K562 (cell line): ENCODE results near the gene SDSL. TPM values are rescaled to one million over a fixed set of nuclear protein-coding genes. Genes with fewer than 3 reads are reported as not detected.

ENCODE experiments used
- ATF2 ChIP-seq: sonication (generic); formaldehyde crosslinking; IDR thresholded peaks from 2 replicates; pipeline ENCODE4 v1.8.1; 2022; ENCODE audit warnings: missing genetic modification reagents
- CHD2 ChIP-seq: IDR thresholded peaks from 2 replicates; pipeline ENCODE4 v1.6.1; 2011; ENCODE audit warnings: low read depth, low read length
- EZH2 ChIP-seq: IDR thresholded peaks from 2 replicates; pipeline ENCODE4 v1.6.1; 2012; ENCODE audit warnings: low read depth, mild to moderate bottlenecking, inconsistent platforms, low read length, borderline replicate concordance
- KDM1A ChIP-seq, 2 experiments: fragments of 450-650 bp; IDR thresholded peaks; 2 replicates each; pipeline ENCODE4 v1.6.1; 2016; ENCODE audit warnings: mild to moderate bottlenecking in 2 of 2
- MIER1 ChIP-seq: fragments of 450-650 bp; IDR thresholded peaks from 2 replicates; pipeline ENCODE4 v1.6.1; 2016; ENCODE audit warnings: antibody characterized with exemption, mild to moderate bottlenecking, low read depth
- PRMT5 ChIP-seq: sonication (generic); formaldehyde crosslinking; IDR thresholded peaks from 2 replicates; pipeline ENCODE4 v1.5.0; 2020; ENCODE audit warnings: missing genetic modification reagents
- RCOR1 ChIP-seq, 2 experiments: IDR thresholded peaks; 2 replicates each; pipeline ENCODE4 v1.6.1; 2012; ENCODE audit warnings: low read depth in 2 of 2, low read length in 2 of 2, borderline replicate concordance in 1 of 2, improper control_type of control experiment in 1 of 2
- RNF2 ChIP-seq: sonication (generic); IDR thresholded peaks from 2 replicates; pipeline ENCODE4 v1.6.1; 2016
- SIN3A ChIP-seq, 2 experiments: fragments of 150-350 bp in 1 of 2; IDR thresholded peaks; 2 replicates each; pipeline ENCODE4 v1.6.1; 2011 to 2016; ENCODE audit warnings: borderline replicate concordance in 2 of 2, low read depth in 2 of 2, low read length in 2 of 2, mild to moderate bottlenecking in 2 of 2, moderate library complexity in 2 of 2; ENCODE audit not compliant: control insufficient read depth in 1 of 2
- SMAD4 ChIP-seq: fragments of 250-450 bp; sonication (Bioruptor Pico); conservative IDR thresholded peaks from 2 replicates; pipeline ENCODE4 v1.8.0; 2021; ENCODE audit warnings: inconsistent platforms, mild to moderate bottlenecking, moderate library complexity
- XRCC5 ChIP-seq: fragments of 200-400 bp; formaldehyde crosslinking; IDR thresholded peaks from 2 replicates; pipeline ENCODE4 v1.6.1; 2017; ENCODE audit warnings: low read depth, mild to moderate bottlenecking, low read length
- ZC3H4 ChIP-seq: sonication (generic); formaldehyde crosslinking; IDR thresholded peaks from 2 replicates; pipeline ENCODE4 v1.9.0; 2021; ENCODE audit warnings: missing genetic modification reagents, borderline replicate concordance
- ZKSCAN3 ChIP-seq: fragments of 250-450 bp; sonication (Bioruptor Pico); IDR thresholded peaks from 2 replicates; pipeline ENCODE4 v1.4.0; 2020
- ZNF224 ChIP-seq: sonication (generic); formaldehyde crosslinking; IDR thresholded peaks from 2 replicates; pipeline ENCODE4 v1.8.0; 2022; ENCODE audit warnings: mild to moderate bottlenecking, missing genetic modification reagents
- ZNF263 ChIP-seq: sonication (generic); formaldehyde crosslinking; IDR thresholded peaks from 2 replicates; pipeline ENCODE4 v1.8.0; 2022; ENCODE audit warnings: mild to moderate bottlenecking, missing genetic modification reagents, borderline replicate concordance
- ZNF511 ChIP-seq: sonication (generic); formaldehyde crosslinking; IDR thresholded peaks from 2 replicates; pipeline ENCODE4 v1.8.0; 2022; ENCODE audit warnings: mild to moderate bottlenecking, missing genetic modification reagents
- polyA plus RNA-seq, 8 experiments: library from polyadenylated mRNA; depleted of rRNA in 4 of 8; stranded (reverse) in 5 of 8; unstranded in 3 of 8; fragments of >200 nt; fragmentation: Nextera tagmentation in 2 of 8; fragmentation: Illumina TruSeq in 1 of 8; extraction: Ambion mirVana in 2 of 8; extraction: Trizol in 1 of 8; gene quantifications; 2 replicates each; pipeline versions ENCODE4 v1.2.1 to v1.2.3, GENCODE V29; 2011 to 2014; ENCODE audit warnings: inconsistent platforms in 1 of 8, missing spikeins in 1 of 8
- total RNA-seq, 7 experiments: library from RNA; depleted of rRNA in 6 of 7; stranded (reverse); fragments of >200 nt in 6 of 7; fragmentation: Illumina TruSeq in 2 of 7; extraction: Trizol in 2 of 7; gene quantifications; 2 replicates each; pipeline versions ENCODE4 v1.2.1 to v1.2.3, GENCODE V29; 2011 to 2021; ENCODE audit warnings: low replicate concordance in 1 of 7
- TF ChIP-seq, protein P1 (sequence below): sonication (generic); formaldehyde crosslinking; IDR thresholded peaks from 2 replicates; pipeline ENCODE4 v1.8.0; 2022; ENCODE audit warnings: missing genetic modification reagents, mild to moderate bottlenecking, borderline replicate concordance
- TF ChIP-seq, protein P2 (sequence below), 2 experiments: fragments of 250-450 bp in 1 of 2; fragments of 450-650 bp in 1 of 2; sonication (Bioruptor Pico) in 1 of 2; IDR thresholded peaks; 2 replicates each; pipeline versions ENCODE4 v1.6.1 to v1.8.0; 2016 to 2021; ENCODE audit warnings: mild to moderate bottlenecking in 2 of 2, moderate library complexity in 2 of 2, missing compliant biosample characterization in 1 of 2, missing genetic modification characterization in 1 of 2
- TF ChIP-seq, protein P3 (sequence below): sonication (generic); formaldehyde crosslinking; IDR thresholded peaks from 2 replicates; pipeline ENCODE4 v1.8.1; 2023; ENCODE audit warnings: mild to moderate bottlenecking, missing genetic modification reagents

The SDSL gene
- total and polyA plus RNA-seq, 9 of the 15 experiments (the other 6 are each of a cell fraction or from before 2014, with no cell fraction given) = 0.31 to 11.0 (median 7.4) TPM

- TF ChIP-seq, protein P1, sequence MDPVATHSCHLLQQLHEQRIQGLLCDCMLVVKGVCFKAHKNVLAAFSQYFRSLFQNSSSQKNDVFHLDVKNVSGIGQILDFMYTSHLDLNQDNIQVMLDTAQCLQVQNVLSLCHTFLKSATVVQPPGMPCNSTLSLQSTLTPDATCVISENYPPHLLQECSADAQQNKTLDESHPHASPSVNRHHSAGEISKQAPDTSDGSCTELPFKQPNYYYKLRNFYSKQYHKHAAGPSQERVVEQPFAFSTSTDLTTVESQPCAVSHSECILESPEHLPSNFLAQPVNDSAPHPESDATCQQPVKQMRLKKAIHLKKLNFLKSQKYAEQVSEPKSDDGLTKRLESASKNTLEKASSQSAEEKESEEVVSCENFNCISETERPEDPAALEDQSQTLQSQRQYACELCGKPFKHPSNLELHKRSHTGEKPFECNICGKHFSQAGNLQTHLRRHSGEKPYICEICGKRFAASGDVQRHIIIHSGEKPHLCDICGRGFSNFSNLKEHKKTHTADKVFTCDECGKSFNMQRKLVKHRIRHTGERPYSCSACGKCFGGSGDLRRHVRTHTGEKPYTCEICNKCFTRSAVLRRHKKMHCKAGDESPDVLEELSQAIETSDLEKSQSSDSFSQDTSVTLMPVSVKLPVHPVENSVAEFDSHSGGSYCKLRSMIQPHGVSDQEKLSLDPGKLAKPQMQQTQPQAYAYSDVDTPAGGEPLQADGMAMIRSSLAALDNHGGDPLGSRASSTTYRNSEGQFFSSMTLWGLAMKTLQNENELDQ (CRISPR knock-in tag) = 0 out of 2 replicates have a peak, but pooled peaks have one; percentile 35
- TF ChIP-seq ATF2 (CRISPR knock-in tag) (no peak), RNF2 (no peak), PRMT5 (peak; percentile 73; the same call in 1 of the 2 replicates), ZKSCAN3 (CRISPR knock-in tag) (no peak), CHD2 (no peak), ZNF511 (CRISPR knock-in tag) (0 out of 2 replicates have a peak, but pooled peaks have one; percentile 65), XRCC5 (0 out of 2 replicates have a peak, but pooled peaks have one; percentile 28), SMAD4 (CRISPR knock-in tag) (0 out of 2 replicates have a peak, but pooled peaks have one; percentile 39), ZNF263 (CRISPR knock-in tag) (peak; percentile 26; the same call in 1 of the 2 replicates), KDM1A (IDR thresholded peaks at IDR 0.05) (no peak), RCOR1 (IDR thresholded peaks at IDR 0.05; ENCODE audit: borderline replicate concordance in 1 of 2, low read depth in 2 of 2, low read length in 2 of 2) (peak in 1 of 2 experiments; percentile 36; a peak in 1 of 4 replicates), EZH2 (peak; percentile 88; the same call in 1 of the 2 replicates), SIN3A (IDR thresholded peaks at IDR 0.05; ENCODE audit: borderline replicate concordance in 2 of 2, control insufficient read depth in 1 of 2, low read depth in 2 of 2, low read length in 2 of 2) (peak in 1 of 2 experiments; percentile 38; a peak in 1 of 4 replicates), ZC3H4 (CRISPR knock-in tag) (no peak), ZNF224 (CRISPR knock-in tag) (0 out of 2 replicates have a peak, but pooled peaks have one; percentile 40), MIER1 (peak; percentile 97)
- TF ChIP-seq, protein P2, sequence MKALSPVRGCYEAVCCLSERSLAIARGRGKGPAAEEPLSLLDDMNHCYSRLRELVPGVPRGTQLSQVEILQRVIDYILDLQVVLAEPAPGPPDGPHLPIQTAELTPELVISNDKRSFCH (CRISPR knock-in tag; IDR thresholded peaks at IDR 0.05) = no peak
- TF ChIP-seq, protein P2 (tag; IDR thresholded peaks at IDR 0.05) = 0 out of 2 replicates have a peak, but pooled peaks have one; percentile 23
- TF ChIP-seq, protein P3, sequence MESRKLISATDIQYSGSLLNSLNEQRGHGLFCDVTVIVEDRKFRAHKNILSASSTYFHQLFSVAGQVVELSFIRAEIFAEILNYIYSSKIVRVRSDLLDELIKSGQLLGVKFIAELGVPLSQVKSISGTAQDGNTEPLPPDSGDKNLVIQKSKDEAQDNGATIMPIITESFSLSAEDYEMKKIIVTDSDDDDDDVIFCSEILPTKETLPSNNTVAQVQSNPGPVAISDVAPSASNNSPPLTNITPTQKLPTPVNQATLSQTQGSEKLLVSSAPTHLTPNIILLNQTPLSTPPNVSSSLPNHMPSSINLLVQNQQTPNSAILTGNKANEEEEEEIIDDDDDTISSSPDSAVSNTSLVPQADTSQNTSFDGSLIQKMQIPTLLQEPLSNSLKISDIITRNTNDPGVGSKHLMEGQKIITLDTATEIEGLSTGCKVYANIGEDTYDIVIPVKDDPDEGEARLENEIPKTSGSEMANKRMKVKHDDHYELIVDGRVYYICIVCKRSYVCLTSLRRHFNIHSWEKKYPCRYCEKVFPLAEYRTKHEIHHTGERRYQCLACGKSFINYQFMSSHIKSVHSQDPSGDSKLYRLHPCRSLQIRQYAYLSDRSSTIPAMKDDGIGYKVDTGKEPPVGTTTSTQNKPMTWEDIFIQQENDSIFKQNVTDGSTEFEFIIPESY (CRISPR knock-in tag) = 0 out of 2 replicates have a peak, but pooled peaks have one; percentile 28
Measured at GRCh38 chr12:113479590-113480335, 57.6 kb downstream of the SDSL start (continued).
